HG03108 (cell line): ENCODE results near the gene ADAMTS16.

Experiments used
- ATAC-seq: cut with Tn5 transposase; IDR thresholded peaks from one replicate; pipeline ENCODE4 v1.9.1; 2021; ENCODE audit warnings: moderate library complexity; ENCODE audit not compliant: unreplicated experiment

The ADAMTS16 gene

GRCh38 chr5:5141625-5142525 is 1.7 kb downstream of the ADAMTS16 start:
- ATAC-seq: no peak

- no peak for ATAC-seq
These were observed 4.3 kb downstream of the ADAMTS16 start for GRCh38 chr5:5144441-5144840.

GRCh38 chr5:5145651-5146529 is 5.8 kb downstream of the ADAMTS16 start:
- no peak for ATAC-seq

- ATAC-seq: no peak
These were observed 6.5 kb downstream of the ADAMTS16 start for GRCh38 chr5:5146530-5147160.

GRCh38 chr5:5149154-5149553 is 9.0 kb downstream of the ADAMTS16 start:
- no peak for ATAC-seq

GRCh38 chr5:5150667-5151066 is 10.5 kb downstream of the ADAMTS16 start:
- ATAC-seq: no peak

GRCh38 chr5:5154733-5155132 is 14.6 kb downstream of the ADAMTS16 start:
- ATAC-seq: no peak

- ATAC-seq: no peak
These were observed 15.5 kb downstream of the ADAMTS16 start for GRCh38 chr5:5155617-5156016.

- no peak for ATAC-seq
These were observed 16.4 kb downstream of the ADAMTS16 start for GRCh38 chr5:5156471-5157082.

GRCh38 chr5:5158472-5158895 is 18.4 kb downstream of the ADAMTS16 start:
- no peak for ATAC-seq

- no peak for ATAC-seq
These were observed 19.4 kb downstream of the ADAMTS16 start for GRCh38 chr5:5159282-5160103.

- ATAC-seq: no peak
These were observed 24.0 kb downstream of the ADAMTS16 start for GRCh38 chr5:5164163-5164562.

- no peak for ATAC-seq
These were observed 25.4 kb downstream of the ADAMTS16 start for GRCh38 chr5:5165541-5166002.

GRCh38 chr5:5169466-5169865 is 29.3 kb downstream of the ADAMTS16 start:
- no peak for ATAC-seq

GRCh38 chr5:5178136-5178535 is 38.0 kb downstream of the ADAMTS16 start:
- ATAC-seq: no peak

GRCh38 chr5:5178580-5178979 is 38.5 kb downstream of the ADAMTS16 start:
- no peak for ATAC-seq

- no peak for ATAC-seq
These were observed 38.9 kb downstream of the ADAMTS16 start for GRCh38 chr5:5179079-5179478.

- ATAC-seq: no peak
These were observed 39.5 kb downstream of the ADAMTS16 start for GRCh38 chr5:5179597-5179996.

- no peak for ATAC-seq
These were observed 41.7 kb downstream of the ADAMTS16 start for GRCh38 chr5:5181650-5182324.
